ENCODE results near the gene DGCR8. TPM values are rescaled to one million over a fixed set of nuclear protein-coding genes. Genes with fewer than 3 reads are reported as not detected.

DGCR8 gene
- total and polyA plus RNA-seq, 2 experiments from 2014 or later, result 15.1 to 23.8 TPM

DNA sequence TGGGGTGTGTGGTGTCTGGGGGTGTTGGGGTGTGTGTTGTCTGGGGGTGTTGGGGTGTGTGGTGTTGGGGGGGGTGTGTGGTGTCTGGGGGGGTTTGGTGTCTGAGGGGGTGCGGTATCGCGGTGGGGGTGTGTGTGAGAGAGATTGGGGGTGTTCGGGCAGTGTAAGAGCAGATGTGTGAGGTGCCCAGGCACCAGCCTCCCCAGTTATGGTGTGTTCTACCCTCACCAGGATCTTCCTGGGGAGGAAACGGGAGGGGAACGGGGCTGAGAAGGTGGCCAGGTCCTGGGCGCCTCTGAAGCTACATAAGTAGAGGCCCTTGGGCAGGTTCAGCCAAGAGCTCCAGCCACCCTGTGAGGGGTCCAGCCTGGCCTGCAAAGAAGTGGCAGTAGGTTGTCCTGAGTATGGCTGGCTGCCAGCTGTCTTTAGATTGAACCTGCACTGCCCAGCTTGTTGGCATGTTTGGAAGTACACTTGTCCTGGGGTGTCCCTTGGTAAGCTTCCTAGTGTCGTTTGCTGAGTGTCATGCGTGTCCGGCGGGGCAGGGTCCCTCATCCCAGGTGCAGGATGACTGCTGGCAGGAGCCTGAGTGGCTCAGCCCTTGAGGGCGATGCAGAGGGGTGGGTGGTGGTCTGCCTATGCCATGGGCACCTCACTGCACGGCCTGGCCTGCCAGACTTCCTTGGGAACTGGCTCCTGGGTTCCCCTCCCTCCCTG, 43.5 kb downstream of the DGCR8 start:
- Histone ChIP-seq H3K9me3 (ENCODE audit: low read depth) (no peaks in the 10 kb centered on the region), H3K4me1 (ENCODE audit: low read depth) (peaks cover 4% of the 10 kb centered on the region), H3K27me3 (no peaks in the 10 kb centered on the region), H3K27ac (no peak overlapping the region), H3K36me3 (peaks cover 53% of the 10 kb centered on the region), H3K4me3 (no peak overlapping the region)
- TF ChIP-seq CTCF (IDR thresholded peaks at IDR 0.05; ENCODE audit: low read depth, low read length), result no peak
- no peak for DNase-seq (ENCODE audit: low read depth in 1 of 2, low spot score in 1 of 2)

DNA sequence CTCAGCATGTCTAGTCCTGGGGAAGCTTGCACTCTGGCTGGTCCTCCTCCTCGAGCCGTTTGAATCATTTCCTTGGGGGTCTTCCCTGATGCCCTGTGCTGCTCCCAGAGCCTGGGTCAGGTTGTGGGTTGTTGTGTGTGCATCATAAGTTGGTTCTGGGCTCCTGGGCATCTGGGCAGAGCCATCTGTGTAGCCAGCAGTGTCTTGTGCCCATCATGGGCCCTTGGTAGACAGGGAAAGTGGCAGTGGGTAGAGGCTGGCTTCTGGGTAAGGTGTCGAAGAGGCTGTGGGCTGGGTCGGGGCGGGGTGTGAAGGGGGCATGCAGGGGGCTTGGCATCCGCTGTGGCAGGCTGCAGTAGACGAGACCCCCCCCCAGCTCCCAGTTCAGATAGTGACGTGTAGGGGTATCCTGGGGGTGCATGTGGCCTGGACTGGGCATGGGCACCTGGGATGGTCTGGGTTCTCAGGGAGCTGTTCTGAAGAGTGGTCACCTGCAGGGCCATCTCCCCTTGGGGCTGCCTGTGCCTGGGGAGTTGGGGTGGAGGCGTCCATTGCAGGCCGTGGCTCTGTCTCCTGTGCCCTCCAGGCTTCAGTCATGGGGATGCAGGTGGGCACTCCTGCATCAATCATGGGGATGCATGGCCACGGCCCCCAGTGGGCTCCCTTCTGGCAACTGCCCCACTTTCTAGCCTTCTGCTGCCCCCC, 44.2 kb downstream of the DGCR8 start:
- no peaks in the 10 kb centered on the region for H3K27me3 ChIP-seq
- H3K9me3 ChIP-seq (ENCODE audit: low read depth), result no peaks in the 10 kb centered on the region
- no peak for TF ChIP-seq CTCF (IDR thresholded peaks at IDR 0.05; ENCODE audit: low read depth, low read length)
- no peak overlapping the region for H3K27ac ChIP-seq
- H3K36me3 ChIP-seq, result peaks cover 51% of the 10 kb centered on the region
- no peak overlapping the region for H3K4me3 ChIP-seq
- DNase-seq (ENCODE audit: low read depth in 1 of 2, low spot score in 1 of 2), result no peak
- no peaks in the 10 kb centered on the region for H3K4me1 ChIP-seq (ENCODE audit: low read depth)

- Histone ChIP-seq H3K36me3 (peaks cover 39% of the 10 kb centered on the region), H3K27ac (no peak overlapping the region), H3K9me3 (ENCODE audit: low read depth) (no peaks in the 10 kb centered on the region), H3K4me1 (ENCODE audit: low read depth) (no peaks in the 10 kb centered on the region), H3K4me3 (no peak overlapping the region), H3K27me3 (no peaks in the 10 kb centered on the region)
- TF ChIP-seq CTCF (IDR thresholded peaks at IDR 0.05; ENCODE audit: low read depth, low read length), result no peak
- no peak for DNase-seq (ENCODE audit: low read depth in 1 of 2, low spot score in 1 of 2)
Observed at GRCh38 chr22:20125201-20126174, 45.4 kb downstream of the DGCR8 start.

GRCh38 chr22:20126284-20127029, 46.4 kb downstream of the DGCR8 start:
- peaks cover 36% of the 10 kb centered on the region for H3K36me3 ChIP-seq
- no peaks in the 10 kb centered on the region for H3K9me3 ChIP-seq (ENCODE audit: low read depth)
- no peak for DNase-seq (ENCODE audit: low read depth in 1 of 2, low spot score in 1 of 2)
- TF ChIP-seq CTCF (IDR thresholded peaks at IDR 0.05; ENCODE audit: low read depth, low read length), result no peak
- H3K27ac ChIP-seq, result peak overlapping the region; percentile 51
- H3K4me1 ChIP-seq (ENCODE audit: low read depth), result no peaks in the 10 kb centered on the region
- no peaks in the 10 kb centered on the region for H3K27me3 ChIP-seq
- no peak overlapping the region for H3K4me3 ChIP-seq

Measured in cardiac muscle cell (in vitro differentiated cells and primary cell).